Measurements from ENCODE around the gene GRB2. TPM values are rescaled to one million over a fixed set of nuclear protein-coding genes. Genes with fewer than 3 reads are reported as not detected.
A peak's percentile ranks its signal among the peaks of the same experiment; 100 is the strongest.

The GRB2 gene
- total RNA-seq, 2 donors from 2014 or later: 85.5 to 86.6 TPM

DNA sequence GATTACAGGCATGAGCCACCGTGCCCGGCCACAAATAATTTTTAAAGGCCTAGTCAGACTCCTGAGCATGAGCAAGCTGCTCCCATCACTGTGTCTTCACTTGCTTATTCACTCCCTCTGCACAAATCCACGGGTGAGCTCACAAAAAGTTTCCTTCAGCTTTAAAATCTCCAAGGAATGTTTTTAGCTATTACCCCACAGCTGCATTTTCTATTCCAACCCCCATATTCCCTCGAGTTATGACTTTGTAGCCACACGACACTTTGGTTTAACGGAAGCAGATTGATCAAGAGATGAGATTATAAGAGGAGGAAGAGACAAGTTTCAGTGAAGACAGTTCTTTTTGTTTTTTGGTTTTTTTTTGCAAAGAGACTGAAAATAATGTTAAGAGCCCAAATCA, 67.1 kb downstream of the GRB2 start:
- Histone ChIP-seq H3K4me1 (ENCODE audit: control insufficient read depth, insufficient read depth, low read length) (peaks cover 9% of the 10 kb centered on the region), H3K27ac (ENCODE audit: low read depth, low read length) (no peak overlapping the region), H3K27me3 (ENCODE audit: control insufficient read depth, insufficient read depth, low read length, poor library complexity, severe bottlenecking) (no peaks in the 10 kb centered on the region), H3K4me3 (ENCODE audit: low read length) (no peak overlapping the region), H3K9me3 (ENCODE audit: control insufficient read depth, low read length) (no peaks in the 10 kb centered on the region), H3K9ac (ENCODE audit: extremely low read depth, low read length, poor library complexity, severe bottlenecking) (no peak overlapping the region), H3K36me3 (ENCODE audit: control insufficient read depth, insufficient read depth, low read length) (no peaks in the 10 kb centered on the region)
- no peaks in the 10 kb centered on the region for H3K27me3 Mint-ChIP-seq (ENCODE audit: insufficient read depth)
- H3K36me3 Mint-ChIP-seq (ENCODE audit: low read depth): no peaks in the 10 kb centered on the region
- TF ChIP-seq CTCF (conservative IDR thresholded peaks at IDR 0.05): no peak
- H3K4me3 Mint-ChIP-seq: no peak overlapping the region
- no peak overlapping the region for H3K27ac Mint-ChIP-seq
- 89 to 100% methylated on average over 3 to 6 of the region's 6 CpGs for WGBS, 2 experiments (ENCODE audit: insufficient coverage in 1 of 2, insufficient read length in 1 of 2)
- H3K9me3 Mint-ChIP-seq: no peaks in the 10 kb centered on the region
- H3K4me1 Mint-ChIP-seq: peaks cover 38% of the 10 kb centered on the region
- no peak for DNase-seq

DNA sequence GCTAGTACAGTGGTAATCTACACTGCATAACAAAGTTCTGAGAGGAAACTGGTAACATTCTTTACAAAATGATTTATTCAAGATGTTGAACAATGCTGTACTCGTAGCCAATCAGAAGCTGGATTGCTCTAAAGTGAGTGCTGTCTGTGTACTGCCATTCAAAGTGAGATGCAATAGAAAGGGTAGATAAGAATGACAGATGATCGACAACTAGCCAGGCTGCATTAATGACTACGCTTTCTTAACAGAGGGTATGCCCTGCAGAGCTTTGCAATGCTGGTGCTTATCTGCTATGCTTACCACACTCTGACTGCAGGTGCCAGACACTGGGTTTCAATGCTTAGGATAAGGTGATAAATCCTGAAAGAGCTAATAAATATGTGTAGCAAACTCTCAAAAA, 70.2 kb downstream of the GRB2 start:
- Mint-ChIP-seq H3K4me3 (peak overlapping the region; percentile 18), H3K27ac (peak overlapping the region; percentile 67), H3K4me1 (peaks cover 33% of the 10 kb centered on the region), H3K9me3 (no peaks in the 10 kb centered on the region), H3K36me3 (ENCODE audit: low read depth) (peaks cover 7% of the 10 kb centered on the region), H3K27me3 (ENCODE audit: insufficient read depth) (no peaks in the 10 kb centered on the region)
- Histone ChIP-seq H3K27ac (ENCODE audit: low read depth, low read length) (no peak overlapping the region), H3K27me3 (ENCODE audit: control insufficient read depth, insufficient read depth, low read length, poor library complexity, severe bottlenecking) (no peaks in the 10 kb centered on the region), H3K36me3 (ENCODE audit: control insufficient read depth, insufficient read depth, low read length) (peaks cover 22% of the 10 kb centered on the region), H3K9ac (ENCODE audit: extremely low read depth, low read length, poor library complexity, severe bottlenecking) (no peak overlapping the region), H3K9me3 (ENCODE audit: control insufficient read depth, low read length) (no peaks in the 10 kb centered on the region), H3K4me3 (ENCODE audit: low read length) (peak overlapping the region; percentile 58), H3K4me1 (ENCODE audit: control insufficient read depth, insufficient read depth, low read length) (peaks cover 9% of the 10 kb centered on the region)
- TF ChIP-seq CTCF (conservative IDR thresholded peaks at IDR 0.05): no peak
- DNase-seq: peak; percentile 75
- 32 to 59% methylated on average over 3 of the region's 3 CpGs for WGBS, 2 experiments (ENCODE audit: insufficient coverage in 1 of 2, insufficient read length in 1 of 2)

GRCh38 chr17:75334723-75335122, 70.8 kb downstream of the GRB2 start:
- Mint-ChIP-seq H3K27ac (peak overlapping the region; percentile 20), H3K27me3 (ENCODE audit: insufficient read depth) (no peaks in the 10 kb centered on the region), H3K4me3 (no peak overlapping the region), H3K9me3 (no peaks in the 10 kb centered on the region), H3K4me1 (peaks cover 33% of the 10 kb centered on the region), H3K36me3 (ENCODE audit: low read depth) (peaks cover 12% of the 10 kb centered on the region)
- peaks cover 9% of the 10 kb centered on the region for H3K4me1 ChIP-seq (ENCODE audit: control insufficient read depth, insufficient read depth, low read length)
- peaks cover 27% of the 10 kb centered on the region for H3K36me3 ChIP-seq (ENCODE audit: control insufficient read depth, insufficient read depth, low read length)
- DNase-seq: no peak
- H3K27ac ChIP-seq (ENCODE audit: low read depth, low read length): no peak overlapping the region
- WGBS, 2 experiments (ENCODE audit: insufficient coverage in 1 of 2, insufficient read length in 1 of 2): 86 to 96% methylated on average over 1 to 3 of the region's 3 CpGs
- no peak overlapping the region for H3K9ac ChIP-seq (ENCODE audit: extremely low read depth, low read length, poor library complexity, severe bottlenecking)
- H3K27me3 ChIP-seq (ENCODE audit: control insufficient read depth, insufficient read depth, low read length, poor library complexity, severe bottlenecking): no peaks in the 10 kb centered on the region
- no peak for TF ChIP-seq CTCF (conservative IDR thresholded peaks at IDR 0.05)
- no peaks in the 10 kb centered on the region for H3K9me3 ChIP-seq (ENCODE audit: control insufficient read depth, low read length)
- no peak overlapping the region for H3K4me3 ChIP-seq (ENCODE audit: low read length)

All from endodermal cell (in vitro differentiated cells).